Neural cell (in vitro differentiated cells): Measurements from ENCODE around the gene PLEKHG7. TPM values are rescaled to one million over a fixed set of nuclear protein-coding genes. Genes with fewer than 3 reads are reported as not detected.

Source experiments
- H2AFZ ChIP-seq: fragments of 200-600, 300-800 bp; sonication (generic), shearing (Covaris generic); 2 replicates; pipeline ENCODE4 v1.6.0; 2014; ENCODE audit warnings: low read depth, mild to moderate bottlenecking, antibody characterized with exemption, low read length, moderate library complexity
- H3F3A ChIP-seq: fragments of 200-600 bp; shearing (Covaris generic); 2 replicates; pipeline ENCODE4 v1.6.1; 2016; ENCODE audit warnings: mild to moderate bottlenecking, moderate library complexity, mixed read lengths, antibody characterized with exemption, low read length; ENCODE audit not compliant: insufficient read depth, poor library complexity, severe bottlenecking
- H3K27ac ChIP-seq: fragments of 200-600, 300-800 bp; sonication (generic), shearing (Covaris generic); 2 replicates; pipeline ENCODE4 v1.5.1; 2014; ENCODE audit warnings: mild to moderate bottlenecking, low read length, moderate library complexity
- H3K27me3 ChIP-seq: fragments of 300-800, 200-600 bp; sonication (generic), shearing (Covaris generic); 2 replicates; pipeline ENCODE4 v1.6.0; 2014; ENCODE audit warnings: mild to moderate bottlenecking, low read depth, low read length, moderate library complexity; ENCODE audit not compliant: insufficient read depth
- H3K36me3 ChIP-seq: fragments of 300-800, 200-600 bp; sonication (generic), shearing (Covaris generic); 2 replicates; pipeline ENCODE4 v1.5.1; 2014; ENCODE audit warnings: mild to moderate bottlenecking, antibody characterized with exemption, low read length, moderate library complexity; ENCODE audit not compliant: insufficient read depth
- H3K4me2 ChIP-seq: fragments of 300-800, 200-600 bp; sonication (generic), shearing (Covaris generic); 2 replicates; pipeline ENCODE4 v1.6.0; 2014; ENCODE audit warnings: mild to moderate bottlenecking, low read length
- H3K4me3 ChIP-seq: fragments of 300-800, 200-600 bp; sonication (generic), shearing (Covaris generic); 2 replicates; pipeline ENCODE4 v1.5.1; 2014; ENCODE audit warnings: mild to moderate bottlenecking, low read length, moderate library complexity
- H3K79me2 ChIP-seq: fragments of 200-600 bp; shearing (Covaris generic); replicated peaks from 2 replicates; pipeline ENCODE4 v1.6.0; 2014; ENCODE audit warnings: mild to moderate bottlenecking, low read length, moderate library complexity; ENCODE audit not compliant: insufficient read depth
- H3K9ac ChIP-seq: fragments of 300-800, 200-600 bp; sonication (generic), shearing (Covaris generic); 2 replicates; pipeline ENCODE4 v1.6.1; 2016; ENCODE audit warnings: mild to moderate bottlenecking, low read length, mixed read lengths
- H3K9me2 ChIP-seq: fragments of 200-600 bp; shearing (Covaris generic); 2 replicates; pipeline ENCODE4 v1.6.1; 2016; ENCODE audit warnings: mild to moderate bottlenecking, low read length, mixed read lengths; ENCODE audit not compliant: insufficient read depth
- H3K9me3 ChIP-seq: fragments of 200-600, 300-800 bp; sonication (generic), shearing (Covaris generic); 2 replicates; pipeline ENCODE4 v1.6.1; 2016; ENCODE audit warnings: mild to moderate bottlenecking, mixed run types, low read length, moderate library complexity, mixed read lengths
- H4K20me1 ChIP-seq: fragments of 200-600 bp; shearing (Covaris generic); 2 replicates; pipeline ENCODE4 v1.6.1; 2016; ENCODE audit warnings: mild to moderate bottlenecking, mixed run types; ENCODE audit not compliant: insufficient read depth
- EP300 ChIP-seq: fragments of 450-650 bp; conservative IDR thresholded peaks from 2 replicates; pipeline ENCODE4 v1.6.1; 2014; ENCODE audit warnings: antibody characterized with exemption, mild to moderate bottlenecking, moderate library complexity; ENCODE audit not compliant: poor library complexity, severe bottlenecking
- EZH2 ChIP-seq: fragments of 200-600, 300-800 bp; shearing (Covaris generic), sonication (generic); IDR thresholded peaks from 2 replicates; pipeline ENCODE4 v1.6.1; 2014; ENCODE audit warnings: antibody characterized with exemption, low read length, borderline replicate concordance, mild to moderate bottlenecking; ENCODE audit not compliant: insufficient read depth, poor library complexity, severe bottlenecking
- MXI1 ChIP-seq: fragments of 450-650 bp; conservative IDR thresholded peaks from 2 replicates; pipeline ENCODE4 v1.6.1; 2014; ENCODE audit warnings: antibody characterized with exemption, mild to moderate bottlenecking; ENCODE audit not compliant: poor library complexity, severe bottlenecking
- POLR2AphosphoS5 ChIP-seq: IDR thresholded peaks from 2 replicates; pipeline ENCODE4 v1.6.1; 2012
- RAD21 ChIP-seq: fragments of 450-650 bp; conservative IDR thresholded peaks from 2 replicates; pipeline ENCODE4 v1.6.1; 2014; ENCODE audit warnings: antibody characterized with exemption, mild to moderate bottlenecking, moderate library complexity
- SMC3 ChIP-seq: fragments of 450-650 bp; conservative IDR thresholded peaks from 2 replicates; pipeline ENCODE4 v1.6.1; 2014; ENCODE audit warnings: antibody characterized with exemption, mild to moderate bottlenecking, moderate library complexity; ENCODE audit not compliant: poor library complexity
- TAF1 ChIP-seq: IDR thresholded peaks from 2 replicates; pipeline ENCODE4 v1.6.1; 2012; ENCODE audit warnings: low read depth
- polyA plus RNA-seq: library from polyadenylated mRNA; depleted of rRNA; stranded (reverse); fragments of >200 nt; gene quantifications from 2 replicates; pipeline ENCODE4 v1.2.3, GENCODE V29; 2014
- TF ChIP-seq, protein P1 (sequence below): IDR thresholded peaks from 2 replicates; pipeline ENCODE4 v1.6.1; 2012; ENCODE audit warnings: borderline replicate concordance
- TF ChIP-seq, protein P2 (sequence below): fragments of 450-650 bp; IDR thresholded peaks from 2 replicates; pipeline ENCODE4 v1.5.1; 2014; ENCODE audit warnings: antibody characterized with exemption, mild to moderate bottlenecking, moderate library complexity; ENCODE audit not compliant: poor library complexity, severe bottlenecking

The PLEKHG7 gene
- polyA plus RNA-seq, 1 donor from 2014 or later, result not detected

DNA sequence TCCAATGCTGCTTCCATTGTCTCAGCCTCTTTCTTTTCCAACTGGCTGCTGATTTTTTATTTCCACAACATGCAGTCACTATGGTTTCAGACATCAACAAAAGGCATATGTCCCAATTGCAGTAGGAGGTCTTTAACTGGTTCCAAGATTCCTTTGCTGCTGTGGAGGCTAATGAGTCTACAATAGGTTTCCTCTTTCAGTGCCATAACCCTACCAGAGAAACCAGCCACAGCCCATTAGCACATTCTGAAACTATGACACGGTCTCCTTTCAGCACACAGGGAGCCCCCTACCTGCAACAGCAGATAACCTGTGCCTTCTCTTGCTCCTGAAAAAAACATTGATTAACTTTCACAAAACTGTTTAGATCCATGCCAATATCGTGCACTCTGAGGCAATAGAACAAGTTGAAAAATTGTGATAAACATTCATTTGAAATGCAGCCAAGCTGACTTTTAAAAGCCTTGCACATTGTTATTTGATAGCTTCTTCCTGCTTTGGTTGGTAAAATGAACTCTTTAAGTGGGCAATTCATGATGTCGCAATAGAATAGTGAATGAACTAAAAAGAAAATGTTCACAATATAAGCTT is 32.4 kb downstream of the PLEKHG7 start:
- H3K9ac ChIP-seq, result no peak overlapping the region
- no peak overlapping the region for H3K4me3 ChIP-seq
- H3K27ac ChIP-seq, result no peak overlapping the region
- H3K79me2 ChIP-seq, result no peaks in the 10 kb centered on the region
- H3F3A ChIP-seq, result no peaks in the 10 kb centered on the region
- no peaks in the 10 kb centered on the region for H3K9me3 ChIP-seq
- no peaks in the 10 kb centered on the region for H3K27me3 ChIP-seq
- TF ChIP-seq, protein P1, sequence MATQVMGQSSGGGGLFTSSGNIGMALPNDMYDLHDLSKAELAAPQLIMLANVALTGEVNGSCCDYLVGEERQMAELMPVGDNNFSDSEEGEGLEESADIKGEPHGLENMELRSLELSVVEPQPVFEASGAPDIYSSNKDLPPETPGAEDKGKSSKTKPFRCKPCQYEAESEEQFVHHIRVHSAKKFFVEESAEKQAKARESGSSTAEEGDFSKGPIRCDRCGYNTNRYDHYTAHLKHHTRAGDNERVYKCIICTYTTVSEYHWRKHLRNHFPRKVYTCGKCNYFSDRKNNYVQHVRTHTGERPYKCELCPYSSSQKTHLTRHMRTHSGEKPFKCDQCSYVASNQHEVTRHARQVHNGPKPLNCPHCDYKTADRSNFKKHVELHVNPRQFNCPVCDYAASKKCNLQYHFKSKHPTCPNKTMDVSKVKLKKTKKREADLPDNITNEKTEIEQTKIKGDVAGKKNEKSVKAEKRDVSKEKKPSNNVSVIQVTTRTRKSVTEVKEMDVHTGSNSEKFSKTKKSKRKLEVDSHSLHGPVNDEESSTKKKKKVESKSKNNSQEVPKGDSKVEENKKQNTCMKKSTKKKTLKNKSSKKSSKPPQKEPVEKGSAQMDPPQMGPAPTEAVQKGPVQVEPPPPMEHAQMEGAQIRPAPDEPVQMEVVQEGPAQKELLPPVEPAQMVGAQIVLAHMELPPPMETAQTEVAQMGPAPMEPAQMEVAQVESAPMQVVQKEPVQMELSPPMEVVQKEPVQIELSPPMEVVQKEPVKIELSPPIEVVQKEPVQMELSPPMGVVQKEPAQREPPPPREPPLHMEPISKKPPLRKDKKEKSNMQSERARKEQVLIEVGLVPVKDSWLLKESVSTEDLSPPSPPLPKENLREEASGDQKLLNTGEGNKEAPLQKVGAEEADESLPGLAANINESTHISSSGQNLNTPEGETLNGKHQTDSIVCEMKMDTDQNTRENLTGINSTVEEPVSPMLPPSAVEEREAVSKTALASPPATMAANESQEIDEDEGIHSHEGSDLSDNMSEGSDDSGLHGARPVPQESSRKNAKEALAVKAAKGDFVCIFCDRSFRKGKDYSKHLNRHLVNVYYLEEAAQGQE, result no peak
- TF ChIP-seq RAD21, result no peak
- H3K9me2 ChIP-seq, result no peaks in the 10 kb centered on the region
- no peak overlapping the region for H2AFZ ChIP-seq
- H3K36me3 ChIP-seq, result no peaks in the 10 kb centered on the region
- no peak overlapping the region for H3K4me2 ChIP-seq
- H4K20me1 ChIP-seq, result no peaks in the 10 kb centered on the region

DNA sequence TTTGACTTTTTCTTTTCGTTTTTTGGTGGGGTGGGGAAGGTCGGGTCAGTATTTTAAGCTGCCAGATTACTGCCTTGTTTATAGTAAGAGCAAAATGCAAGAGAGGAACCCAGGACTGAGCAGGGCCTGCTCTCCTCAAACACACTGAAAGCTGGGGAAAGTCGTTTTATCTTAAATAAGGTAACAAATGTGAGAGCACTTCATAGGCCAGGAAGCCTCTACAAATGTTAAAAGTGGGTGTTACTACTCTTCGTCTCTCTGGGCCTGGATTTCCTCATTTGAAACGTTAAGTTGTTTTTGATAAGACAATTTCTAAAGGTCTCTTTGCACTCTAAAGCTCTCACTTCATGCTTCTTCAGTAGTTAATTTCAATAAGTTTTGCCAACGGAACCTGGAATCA is 33.8 kb downstream of the PLEKHG7 start:
- TF ChIP-seq EP300, result no peak
- no peak for TF ChIP-seq TAF1
- TF ChIP-seq EZH2, result no peak
- no peak for TF ChIP-seq SMC3
- no peak for TF ChIP-seq POLR2AphosphoS5
- TF ChIP-seq, protein P2, sequence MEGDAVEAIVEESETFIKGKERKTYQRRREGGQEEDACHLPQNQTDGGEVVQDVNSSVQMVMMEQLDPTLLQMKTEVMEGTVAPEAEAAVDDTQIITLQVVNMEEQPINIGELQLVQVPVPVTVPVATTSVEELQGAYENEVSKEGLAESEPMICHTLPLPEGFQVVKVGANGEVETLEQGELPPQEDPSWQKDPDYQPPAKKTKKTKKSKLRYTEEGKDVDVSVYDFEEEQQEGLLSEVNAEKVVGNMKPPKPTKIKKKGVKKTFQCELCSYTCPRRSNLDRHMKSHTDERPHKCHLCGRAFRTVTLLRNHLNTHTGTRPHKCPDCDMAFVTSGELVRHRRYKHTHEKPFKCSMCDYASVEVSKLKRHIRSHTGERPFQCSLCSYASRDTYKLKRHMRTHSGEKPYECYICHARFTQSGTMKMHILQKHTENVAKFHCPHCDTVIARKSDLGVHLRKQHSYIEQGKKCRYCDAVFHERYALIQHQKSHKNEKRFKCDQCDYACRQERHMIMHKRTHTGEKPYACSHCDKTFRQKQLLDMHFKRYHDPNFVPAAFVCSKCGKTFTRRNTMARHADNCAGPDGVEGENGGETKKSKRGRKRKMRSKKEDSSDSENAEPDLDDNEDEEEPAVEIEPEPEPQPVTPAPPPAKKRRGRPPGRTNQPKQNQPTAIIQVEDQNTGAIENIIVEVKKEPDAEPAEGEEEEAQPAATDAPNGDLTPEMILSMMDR, result no peak
- TF ChIP-seq MXI1, result no peak
- TF ChIP-seq RAD21, result no peak
- TF ChIP-seq, protein P1, result no peak
- Histone ChIP-seq H3F3A (no peaks in the 10 kb centered on the region), H2AFZ (no peak overlapping the region)

More for the DNA sequence above, 33.8 kb downstream of the PLEKHG7 start:
- no peaks in the 10 kb centered on the region for H3K9me2 ChIP-seq
- no peaks in the 10 kb centered on the region for H3K9me3 ChIP-seq
- no peaks in the 10 kb centered on the region for H4K20me1 ChIP-seq
- no peak overlapping the region for H3K9ac ChIP-seq
- H3K79me2 ChIP-seq, result no peaks in the 10 kb centered on the region
- H3K4me2 ChIP-seq, result no peak overlapping the region
- no peak overlapping the region for H3K27ac ChIP-seq
- no peaks in the 10 kb centered on the region for H3K27me3 ChIP-seq
- no peaks in the 10 kb centered on the region for H3K36me3 ChIP-seq
- H3K4me3 ChIP-seq, result no peak overlapping the region
